GM21390 (cell line): ENCODE measurements around the gene ALX3.
A peak's percentile ranks its signal among the peaks of the same experiment; 100 is the strongest.
"Not testable (repeated sequence)": the region's sequence is repeated elsewhere in the genome, so short reads cannot be mapped to it uniquely, and the experiment has no call there.

Experiments
- ATAC-seq: cut with Tn5 transposase; IDR thresholded peaks from one replicate; pipeline ENCODE4 v1.9.1; 2021; ENCODE audit not compliant: unreplicated experiment

The ALX3 gene

GRCh38 chr1:110048923-110049601, 21.4 kb downstream of the ALX3 start:
- no peak for ATAC-seq

GRCh38 chr1:110048240-110048639, 22.2 kb downstream of the ALX3 start:
- no peak for ATAC-seq

GRCh38 chr1:110047463-110047862, 23.0 kb downstream of the ALX3 start:
- no peak for ATAC-seq

GRCh38 chr1:110043016-110043415, 27.5 kb downstream of the ALX3 start:
- no peak for ATAC-seq

- ATAC-seq = no peak
Measured at GRCh38 chr1:110040548-110040947, 29.9 kb downstream of the ALX3 start.

GRCh38 chr1:110039641-110040040, 30.8 kb downstream of the ALX3 start:
- ATAC-seq = no peak

- ATAC-seq = no peak
Measured at GRCh38 chr1:110038271-110038670, 32.2 kb downstream of the ALX3 start.

- ATAC-seq = no peak
Measured at GRCh38 chr1:110035236-110035752, 35.2 kb downstream of the ALX3 start.

GRCh38 chr1:110034451-110035235, 35.8 kb downstream of the ALX3 start, which contains the start of gene STRIP1:
TSS of gene STRIP1 (plus strand) at chr1:110034624. CDS start at chr1:110034638, 14 bp downstream.
- ATAC-seq = peak; percentile 84

- ATAC-seq = no peak
Measured at GRCh38 chr1:110034040-110034450, 36.4 kb downstream of the ALX3 start.

- ATAC-seq = no peak
Measured at GRCh38 chr1:110033421-110033820, 37.1 kb downstream of the ALX3 start.

GRCh38 chr1:110032327-110032726, 38.1 kb downstream of the ALX3 start:
- no peak for ATAC-seq

GRCh38 chr1:110030687-110031086, 39.8 kb downstream of the ALX3 start:
- not testable (repeated sequence) for ATAC-seq

GRCh38 chr1:110024613-110025012, 45.9 kb downstream of the ALX3 start:
- ATAC-seq = no peak

- no peak for ATAC-seq
Measured at GRCh38 chr1:110021285-110021684, 49.2 kb downstream of the ALX3 start.

GRCh38 chr1:110019770-110020169, 50.7 kb downstream of the ALX3 start:
- ATAC-seq = no peak

GRCh38 chr1:110018396-110018795, 52.1 kb downstream of the ALX3 start:
- no peak for ATAC-seq

GRCh38 chr1:110017792-110018191, 52.7 kb downstream of the ALX3 start:
- no peak for ATAC-seq

- ATAC-seq = peak; percentile 68
Measured at GRCh38 chr1:110012100-110012780, 58.2 kb downstream of the ALX3 start.

- peak; percentile 98 for ATAC-seq
Measured at GRCh38 chr1:110011527-110012041, 58.9 kb downstream of the ALX3 start.
